Measurements from ENCODE around the gene PFKFB4. TPM values are rescaled to one million over a fixed set of nuclear protein-coding genes. Genes with fewer than 3 reads are reported as not detected.

The PFKFB4 gene
- total and polyA plus RNA-seq, 7 donors = 1.5 to 8.0 (median 4.2) TPM

DNA sequence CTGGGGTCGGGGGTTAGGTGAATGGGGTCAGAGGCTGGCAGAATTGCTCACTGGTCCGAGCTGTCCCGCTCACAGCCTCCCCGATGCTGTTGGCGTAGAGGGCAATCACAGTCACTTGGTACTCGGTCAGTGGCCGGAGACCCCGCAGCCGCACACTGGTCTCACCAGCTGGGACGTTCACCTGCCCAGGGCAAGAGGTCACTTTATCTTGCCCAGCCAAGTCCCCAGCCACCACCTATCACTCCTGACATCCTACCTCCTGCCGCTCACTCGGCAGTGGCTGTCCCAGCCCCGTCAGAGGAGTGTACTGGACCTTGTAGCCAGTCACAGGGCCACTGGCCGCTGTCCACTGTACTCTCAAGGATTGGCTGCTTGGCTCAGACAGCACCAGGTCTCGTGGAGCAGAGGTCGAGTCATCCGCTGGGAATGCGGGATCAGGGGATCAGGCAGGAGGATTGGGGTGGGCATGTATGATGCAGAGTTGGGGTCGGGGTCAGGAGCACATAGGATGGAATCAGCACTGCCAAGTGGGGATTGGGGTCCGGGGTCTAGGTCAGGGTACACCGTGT lies 36.0 kb upstream of the PFKFB4 start:
- Histone ChIP-seq H3K27me3 (peaks cover 0 to 15% (median 5%) of the 10 kb centered on the region in 3 donors), H3K36me3 (no peaks in the 10 kb centered on the region), H3K9me3 (no peaks in the 10 kb centered on the region), H3K4me1 (peaks cover 0 to 21% (median 19%) of the 10 kb centered on the region in 4 donors), H3K4me3 (no peak overlapping the region), H3K27ac (no peak overlapping the region)
- 89 to 91% methylated on average over 21 of the region's 21 CpGs for WGBS, 2 donors
- DNase-seq = no peak
- intact Hi-C loops (cut with DNase I) = no loop called here
- TF ChIP-seq POLR2AphosphoS5 (IDR thresholded peaks at IDR 0.05) = no peak
- TF ChIP-seq, protein P1, sequence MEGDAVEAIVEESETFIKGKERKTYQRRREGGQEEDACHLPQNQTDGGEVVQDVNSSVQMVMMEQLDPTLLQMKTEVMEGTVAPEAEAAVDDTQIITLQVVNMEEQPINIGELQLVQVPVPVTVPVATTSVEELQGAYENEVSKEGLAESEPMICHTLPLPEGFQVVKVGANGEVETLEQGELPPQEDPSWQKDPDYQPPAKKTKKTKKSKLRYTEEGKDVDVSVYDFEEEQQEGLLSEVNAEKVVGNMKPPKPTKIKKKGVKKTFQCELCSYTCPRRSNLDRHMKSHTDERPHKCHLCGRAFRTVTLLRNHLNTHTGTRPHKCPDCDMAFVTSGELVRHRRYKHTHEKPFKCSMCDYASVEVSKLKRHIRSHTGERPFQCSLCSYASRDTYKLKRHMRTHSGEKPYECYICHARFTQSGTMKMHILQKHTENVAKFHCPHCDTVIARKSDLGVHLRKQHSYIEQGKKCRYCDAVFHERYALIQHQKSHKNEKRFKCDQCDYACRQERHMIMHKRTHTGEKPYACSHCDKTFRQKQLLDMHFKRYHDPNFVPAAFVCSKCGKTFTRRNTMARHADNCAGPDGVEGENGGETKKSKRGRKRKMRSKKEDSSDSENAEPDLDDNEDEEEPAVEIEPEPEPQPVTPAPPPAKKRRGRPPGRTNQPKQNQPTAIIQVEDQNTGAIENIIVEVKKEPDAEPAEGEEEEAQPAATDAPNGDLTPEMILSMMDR (IDR thresholded peaks at IDR 0.05) = no peak
- no peak for TF ChIP-seq EP300 (IDR thresholded peaks at IDR 0.05)
- TF ChIP-seq POLR2A (IDR thresholded peaks at IDR 0.05) = no peak

DNA sequence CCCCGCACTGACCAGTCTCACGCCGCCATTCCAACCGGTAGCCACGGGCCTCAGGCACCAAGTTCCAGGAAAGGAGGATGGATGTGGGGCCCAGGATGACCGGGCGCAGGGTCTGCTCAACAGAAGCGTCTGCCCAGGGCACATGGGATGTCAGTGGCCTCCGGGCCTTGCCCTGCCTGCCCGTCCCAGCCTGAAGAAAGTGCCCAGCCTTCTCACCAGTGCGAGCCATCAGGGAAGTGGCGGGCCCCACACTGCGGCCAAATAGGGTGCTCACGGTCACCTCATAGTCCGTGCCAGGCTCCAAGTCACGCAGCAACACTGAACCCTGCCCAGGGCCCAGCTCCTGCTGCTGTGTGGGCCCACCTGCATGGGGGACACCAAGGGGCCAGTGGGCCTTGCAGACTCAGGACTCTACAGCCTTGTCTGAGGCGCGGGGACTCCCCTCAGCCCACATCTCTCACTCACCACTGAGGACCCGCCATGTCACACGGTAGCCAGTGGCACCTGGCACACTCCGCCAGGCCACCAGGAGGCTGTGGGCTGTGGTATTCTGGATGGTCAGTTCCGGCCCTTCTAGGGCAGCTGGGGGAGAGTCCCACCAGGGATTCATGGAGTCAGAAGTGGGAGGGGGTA lies 35.4 kb upstream of the PFKFB4 start:
- no peak for DNase-seq
- peaks cover 0 to 21% (median 19%) of the 10 kb centered on the region in 4 donors for H3K4me1 ChIP-seq
- H3K27ac ChIP-seq = no peak overlapping the region
- H3K27me3 ChIP-seq = peaks cover 0 to 15% (median 5%) of the 10 kb centered on the region in 3 donors
- intact Hi-C loops (cut with DNase I) = no loop called here
- TF ChIP-seq, protein P1 (IDR thresholded peaks at IDR 0.05) = no peak
- TF ChIP-seq POLR2AphosphoS5 (IDR thresholded peaks at IDR 0.05) = no peak
- TF ChIP-seq POLR2A (IDR thresholded peaks at IDR 0.05) = no peak
- TF ChIP-seq EP300 (IDR thresholded peaks at IDR 0.05) = no peak
- WGBS, 2 donors = 92 to 94% methylated on average over 22 of the region's 22 CpGs
- H3K36me3 ChIP-seq = no peaks in the 10 kb centered on the region
- H3K9me3 ChIP-seq = no peaks in the 10 kb centered on the region
- H3K4me3 ChIP-seq = no peak overlapping the region

DNA sequence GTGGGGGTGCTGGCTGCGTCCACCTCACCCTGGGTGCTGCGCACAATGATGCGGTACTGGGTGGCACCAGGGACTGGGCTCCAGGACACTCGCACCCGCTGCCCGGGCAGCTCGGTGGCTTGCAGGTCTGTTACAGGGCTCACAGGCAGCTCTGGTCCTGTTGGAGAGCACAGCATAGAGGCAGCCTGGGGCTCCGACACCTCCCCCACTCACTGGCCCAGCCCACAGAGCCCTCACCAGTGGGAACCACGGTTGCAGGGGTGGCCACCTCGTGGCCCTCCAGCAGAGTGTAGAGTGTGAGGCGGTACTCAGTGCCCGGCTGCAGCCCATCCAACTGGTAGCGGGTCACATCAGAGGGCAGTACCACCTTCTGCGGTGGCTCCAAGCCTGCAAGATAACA lies 34.8 kb upstream of the PFKFB4 start:
- 89 to 93% methylated on average over 14 of the region's 14 CpGs for WGBS, 2 donors
- no peak for DNase-seq
- intact Hi-C loops (cut with DNase I) = no loop called here
- peaks cover 0 to 21% (median 19%) of the 10 kb centered on the region in 4 donors for H3K4me1 ChIP-seq
- peaks cover 0 to 15% (median 5%) of the 10 kb centered on the region in 3 donors for H3K27me3 ChIP-seq
- TF ChIP-seq POLR2AphosphoS5 (IDR thresholded peaks at IDR 0.05) = no peak
- no peak for TF ChIP-seq EP300 (IDR thresholded peaks at IDR 0.05)
- TF ChIP-seq POLR2A (IDR thresholded peaks at IDR 0.05) = no peak
- TF ChIP-seq, protein P1 (IDR thresholded peaks at IDR 0.05) = no peak
- H3K36me3 ChIP-seq = no peaks in the 10 kb centered on the region
- H3K27ac ChIP-seq = no peak overlapping the region
- H3K4me3 ChIP-seq = no peak overlapping the region
- no peaks in the 10 kb centered on the region for H3K9me3 ChIP-seq

DNA sequence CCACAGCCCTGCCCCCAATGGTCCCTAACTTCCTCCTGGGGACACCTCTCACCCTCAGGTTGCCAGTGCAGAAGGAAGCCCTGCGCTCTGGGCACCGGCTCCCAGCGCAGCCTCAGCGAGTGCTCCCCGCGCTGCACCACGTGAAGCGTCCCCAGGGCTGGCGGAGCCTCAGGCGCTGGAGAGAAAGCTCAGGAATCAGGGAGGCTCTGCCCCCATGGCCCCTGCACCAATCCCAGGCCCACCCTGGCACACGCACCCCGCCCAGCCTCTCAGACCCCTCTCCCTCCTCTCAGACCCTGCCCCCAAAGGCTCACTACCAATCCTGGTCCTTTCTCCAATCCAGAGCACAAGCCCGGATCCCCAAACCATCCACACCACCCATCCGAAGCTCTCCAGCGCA lies 31.6 kb upstream of the PFKFB4 start:
- intact Hi-C loops (cut with DNase I) = no loop called here
- TF ChIP-seq EP300 (IDR thresholded peaks at IDR 0.05) = no peak
- TF ChIP-seq, protein P1 (IDR thresholded peaks at IDR 0.05) = no peak
- no peak for TF ChIP-seq POLR2A (IDR thresholded peaks at IDR 0.05)
- no peak for TF ChIP-seq POLR2AphosphoS5 (IDR thresholded peaks at IDR 0.05)
- no peak for DNase-seq
- Histone ChIP-seq H3K27ac (no peak overlapping the region), H3K36me3 (no peaks in the 10 kb centered on the region), H3K9me3 (no peaks in the 10 kb centered on the region), H3K4me3 (no peak overlapping the region), H3K4me1 (no peaks in the 10 kb centered on the region), H3K27me3 (peaks cover 0 to 3% (median 0%) of the 10 kb centered on the region in 3 donors)
- 70 to 72% methylated on average over 15 of the region's 15 CpGs for WGBS, 2 donors

All from sigmoid colon (tissue), 7 donors.